Loucy (cell line): Measurements from ENCODE around the gene GRIN3B.

Source experiments
- H2AFZ ChIP-seq: fragments of 200-600 bp; sonication (generic); 2 replicates; pipeline ENCODE4 v1.6.0; 2016; ENCODE audit warnings: antibody characterized with exemption, mild to moderate bottlenecking, low read length, moderate library complexity
- H3F3A ChIP-seq: fragments of 200-600 bp; 2 replicates; pipeline ENCODE4 v1.6.0; 2016; ENCODE audit warnings: antibody characterized with exemption, low read depth, mild to moderate bottlenecking
- H3K27me3 ChIP-seq: fragments of 200-600 bp; sonication (generic); 2 replicates; pipeline ENCODE4 v1.6.1; 2014; ENCODE audit warnings: low read length, mild to moderate bottlenecking; ENCODE audit not compliant: insufficient read depth, poor library complexity, severe bottlenecking
- H3K36me3 ChIP-seq: fragments of 200-600 bp; sonication (generic); 2 replicates; pipeline ENCODE4 v1.6.1; 2016; ENCODE audit warnings: low read length; ENCODE audit not compliant: insufficient read depth
- H3K4me1 ChIP-seq: fragments of 200-600 bp; sonication (generic); 2 replicates; pipeline ENCODE4 v1.5.1; 2014; ENCODE audit warnings: low read length, mild to moderate bottlenecking; ENCODE audit not compliant: insufficient read depth, poor library complexity, severe bottlenecking
- H3K4me2 ChIP-seq: fragments of 200-600 bp; sonication (generic); 2 replicates; pipeline ENCODE4 v1.6.0; 2014; ENCODE audit warnings: antibody characterized with exemption, low read length, low read depth, mild to moderate bottlenecking; ENCODE audit not compliant: poor library complexity, severe bottlenecking
- H3K4me3 ChIP-seq: fragments of 200-600 bp; sonication (generic); 2 replicates; pipeline ENCODE4 v1.5.1; 2014; ENCODE audit warnings: low read length, mild to moderate bottlenecking, mixed read lengths; ENCODE audit not compliant: poor library complexity, severe bottlenecking
- H3K79me2 ChIP-seq: fragments of 200-600 bp; sonication (generic); 2 replicates; pipeline ENCODE4 v1.6.1; 2014; ENCODE audit warnings: low read length; ENCODE audit not compliant: insufficient read depth
- H3K9ac ChIP-seq: fragments of 200-600 bp; sonication (generic); 2 replicates; pipeline ENCODE4 v1.6.0; 2014; ENCODE audit warnings: mild to moderate bottlenecking, low read depth, low read length, moderate library complexity; ENCODE audit not compliant: poor library complexity, severe bottlenecking
- H3K9me2 ChIP-seq: fragments of 200-600 bp; sonication (generic); replicated peaks from 2 replicates; pipeline ENCODE4 v1.6.1; 2016; ENCODE audit warnings: low read depth, low read length, mixed read lengths
- H3K9me3 ChIP-seq: fragments of 200-600 bp; sonication (generic); 2 replicates; pipeline ENCODE4 v1.6.1; 2014; ENCODE audit warnings: mild to moderate bottlenecking, antibody characterized with exemption, low read length, low read depth; ENCODE audit not compliant: insufficient read depth
- H4K20me1 ChIP-seq: fragments of 200-600 bp; sonication (generic); 2 replicates; pipeline ENCODE4 v1.6.0; 2014; ENCODE audit warnings: antibody characterized with exemption, low read length, mild to moderate bottlenecking; ENCODE audit not compliant: insufficient read depth, poor library complexity, severe bottlenecking
- EZH2phosphoT487 ChIP-seq: fragments of 200-600 bp; IDR thresholded peaks from 2 replicates; pipeline ENCODE4 v1.6.1; 2018; ENCODE audit warnings: antibody characterized with exemption, mild to moderate bottlenecking, moderate library complexity, borderline replicate concordance
- TF ChIP-seq, protein P1 (sequence below): fragments of 200-600 bp; sonication (generic); conservative IDR thresholded peaks from 2 replicates; pipeline ENCODE4 v1.5.1; 2014; ENCODE audit warnings: mild to moderate bottlenecking, antibody characterized with exemption, low read length

Gene GRIN3B

DNA sequence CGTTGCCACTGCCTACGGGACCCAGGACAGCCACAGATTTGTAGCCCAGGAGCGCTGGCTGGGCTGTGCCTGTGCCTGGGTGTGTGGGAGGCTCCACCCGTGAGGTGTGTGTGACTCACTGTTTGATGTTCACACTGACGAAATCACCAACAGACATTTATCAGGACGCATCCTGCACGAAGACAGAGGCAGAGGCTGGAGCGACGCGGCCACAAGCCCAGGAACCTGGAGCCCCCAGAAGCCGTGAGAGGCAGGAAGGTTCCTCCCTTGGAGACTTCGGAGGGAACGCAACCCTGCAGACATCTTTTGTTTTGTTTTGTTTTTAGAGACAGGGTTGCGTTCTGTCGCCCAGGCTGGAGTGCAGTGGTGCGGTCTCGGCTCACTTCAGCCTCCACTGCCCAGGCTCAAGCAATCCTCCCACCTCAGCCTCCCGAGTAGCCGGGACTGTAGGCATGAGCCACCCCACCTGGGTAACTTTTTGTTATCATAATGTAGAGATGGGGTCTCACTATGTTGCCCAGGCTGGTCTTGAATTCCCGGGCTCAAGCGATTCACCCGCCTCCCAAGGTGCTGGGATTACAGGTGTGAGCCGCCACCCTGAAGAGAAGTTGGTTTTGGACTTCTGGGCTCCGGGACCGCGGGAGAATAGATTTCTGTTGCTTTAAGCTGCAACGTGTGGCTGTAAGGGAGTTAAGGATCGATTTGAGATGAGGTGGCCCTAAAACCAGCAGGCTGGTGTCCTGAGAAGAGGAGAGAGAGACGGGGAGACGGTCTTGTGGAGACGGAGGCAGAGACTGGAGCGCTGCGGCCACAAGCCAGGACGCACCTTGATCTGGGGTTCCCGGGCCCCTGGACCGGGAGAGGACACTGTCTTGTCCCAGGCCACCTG lies 41.0 kb upstream of the GRIN3B start:
- no peak overlapping the region for H3K4me2 ChIP-seq
- no peaks in the 10 kb centered on the region for H3F3A ChIP-seq
- H3K4me3 ChIP-seq = no peak overlapping the region
- H3K9me2 ChIP-seq = no peaks in the 10 kb centered on the region
- H3K36me3 ChIP-seq = peaks cover 16% of the 10 kb centered on the region; the same call in 1 of the 2 replicates
- H3K27me3 ChIP-seq = no peaks in the 10 kb centered on the region
- TF ChIP-seq EZH2phosphoT487 = no peak
- no peaks in the 10 kb centered on the region for H4K20me1 ChIP-seq
- no peaks in the 10 kb centered on the region for H3K9me3 ChIP-seq
- H2AFZ ChIP-seq = no peak overlapping the region
- peaks cover 10% of the 10 kb centered on the region; the same call in 1 of the 2 replicates for H3K79me2 ChIP-seq
- H3K9ac ChIP-seq = no peak overlapping the region
- no peaks in the 10 kb centered on the region for H3K4me1 ChIP-seq

GRCh38 chr19:960020-960419 lies 40.2 kb upstream of the GRIN3B start:
- no peak overlapping the region for H3K4me2 ChIP-seq
- no peak overlapping the region for H3K4me3 ChIP-seq
- H3K36me3 ChIP-seq = peaks cover 24% of the 10 kb centered on the region; the same call in 1 of the 2 replicates

DNA sequence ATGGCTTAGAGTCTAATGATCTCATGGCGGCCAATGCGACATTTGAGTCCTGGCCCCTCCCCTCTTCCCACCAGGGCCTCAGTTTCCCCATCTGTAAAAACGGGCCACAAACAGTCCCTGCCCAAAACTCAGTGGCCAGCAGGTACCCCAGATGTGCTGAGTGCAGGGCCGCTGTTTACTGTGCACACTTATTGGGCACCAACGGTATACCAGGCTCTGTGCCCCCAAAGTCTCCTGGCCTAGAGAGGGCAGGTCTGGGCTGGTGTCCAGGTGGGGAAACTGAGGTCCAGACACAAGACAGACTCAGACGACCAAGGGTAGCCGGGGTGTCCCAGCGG lies 39.6 kb upstream of the GRIN3B start:
- TF ChIP-seq, protein P1, sequence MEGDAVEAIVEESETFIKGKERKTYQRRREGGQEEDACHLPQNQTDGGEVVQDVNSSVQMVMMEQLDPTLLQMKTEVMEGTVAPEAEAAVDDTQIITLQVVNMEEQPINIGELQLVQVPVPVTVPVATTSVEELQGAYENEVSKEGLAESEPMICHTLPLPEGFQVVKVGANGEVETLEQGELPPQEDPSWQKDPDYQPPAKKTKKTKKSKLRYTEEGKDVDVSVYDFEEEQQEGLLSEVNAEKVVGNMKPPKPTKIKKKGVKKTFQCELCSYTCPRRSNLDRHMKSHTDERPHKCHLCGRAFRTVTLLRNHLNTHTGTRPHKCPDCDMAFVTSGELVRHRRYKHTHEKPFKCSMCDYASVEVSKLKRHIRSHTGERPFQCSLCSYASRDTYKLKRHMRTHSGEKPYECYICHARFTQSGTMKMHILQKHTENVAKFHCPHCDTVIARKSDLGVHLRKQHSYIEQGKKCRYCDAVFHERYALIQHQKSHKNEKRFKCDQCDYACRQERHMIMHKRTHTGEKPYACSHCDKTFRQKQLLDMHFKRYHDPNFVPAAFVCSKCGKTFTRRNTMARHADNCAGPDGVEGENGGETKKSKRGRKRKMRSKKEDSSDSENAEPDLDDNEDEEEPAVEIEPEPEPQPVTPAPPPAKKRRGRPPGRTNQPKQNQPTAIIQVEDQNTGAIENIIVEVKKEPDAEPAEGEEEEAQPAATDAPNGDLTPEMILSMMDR = no peak
- TF ChIP-seq EZH2phosphoT487 = no peak
- H3K79me2 ChIP-seq = no peaks in the 10 kb centered on the region
- no peak overlapping the region for H2AFZ ChIP-seq
- no peaks in the 10 kb centered on the region for H3K4me1 ChIP-seq
- H3K9me3 ChIP-seq = no peaks in the 10 kb centered on the region
- no peak overlapping the region for H3K4me3 ChIP-seq
- no peaks in the 10 kb centered on the region for H3K9me2 ChIP-seq
- H3K9ac ChIP-seq = no peak overlapping the region
- peaks cover 29% of the 10 kb centered on the region; the same call in 1 of the 2 replicates for H3K36me3 ChIP-seq
- H4K20me1 ChIP-seq = no peaks in the 10 kb centered on the region
- no peaks in the 10 kb centered on the region for H3F3A ChIP-seq
- H3K27me3 ChIP-seq = no peaks in the 10 kb centered on the region
- H3K4me2 ChIP-seq = no peak overlapping the region

More at GRCh38 chr19:960020-960419, 40.2 kb upstream of the GRIN3B start:
- Histone ChIP-seq H3K79me2 (peaks cover 5% of the 10 kb centered on the region; the same call in 1 of the 2 replicates), H2AFZ (no peak overlapping the region), H3K9me2 (no peaks in the 10 kb centered on the region), H3K4me1 (no peaks in the 10 kb centered on the region), H3K9me3 (no peaks in the 10 kb centered on the region), H3K27me3 (no peaks in the 10 kb centered on the region), H3F3A (no peaks in the 10 kb centered on the region), H4K20me1 (no peaks in the 10 kb centered on the region), H3K9ac (no peak overlapping the region)
- no peak for TF ChIP-seq EZH2phosphoT487
- TF ChIP-seq, protein P1 = no peak
